Measurements from ENCODE around the gene PLCH1. TPM values are rescaled to one million over a fixed set of nuclear protein-coding genes. Genes with fewer than 3 reads are reported as not detected.
A peak's percentile ranks its signal among the peaks of the same experiment; 100 is the strongest.

PLCH1 gene
- total RNA-seq, 1 experiment from 2014 or later, result 13.4 TPM

- H3K27ac Mint-ChIP-seq (ENCODE audit: unreplicated experiment), result no peak overlapping the region
- BruUV-seq (replicated peaks), result no TSS peak
- no peak for DNase-seq
- H3K9me3 Mint-ChIP-seq (ENCODE audit: low read depth, unreplicated experiment), result peaks cover 16% of the 10 kb centered on the region
- intact Hi-C loops (cut with micrococcal nuclease; ENCODE audit: unreplicated experiment), result loop anchor here (5.0 kb wide), 1 partner anchor 52 kb away; no protein-coding TSS in a partner anchor
- no peak overlapping the region for H3K4me3 Mint-ChIP-seq (ENCODE audit: low read depth, unreplicated experiment)
- no peaks in the 10 kb centered on the region for H3K27me3 Mint-ChIP-seq (ENCODE audit: unreplicated experiment)
- CTCF ChIA-PET, result no interaction called here
- no peak for TF ChIP-seq CTCF (IDR thresholded peaks at IDR 0.05; ENCODE audit: unreplicated experiment)
- H3K36me3 Mint-ChIP-seq (ENCODE audit: insufficient read depth, unreplicated experiment), result no peaks in the 10 kb centered on the region
- peaks cover 30% of the 10 kb centered on the region for H3K4me1 Mint-ChIP-seq (ENCODE audit: low read depth, unreplicated experiment)
Measured at GRCh38 chr3:155609586-155609985, 135.3 kb downstream of the PLCH1 start.

DNA sequence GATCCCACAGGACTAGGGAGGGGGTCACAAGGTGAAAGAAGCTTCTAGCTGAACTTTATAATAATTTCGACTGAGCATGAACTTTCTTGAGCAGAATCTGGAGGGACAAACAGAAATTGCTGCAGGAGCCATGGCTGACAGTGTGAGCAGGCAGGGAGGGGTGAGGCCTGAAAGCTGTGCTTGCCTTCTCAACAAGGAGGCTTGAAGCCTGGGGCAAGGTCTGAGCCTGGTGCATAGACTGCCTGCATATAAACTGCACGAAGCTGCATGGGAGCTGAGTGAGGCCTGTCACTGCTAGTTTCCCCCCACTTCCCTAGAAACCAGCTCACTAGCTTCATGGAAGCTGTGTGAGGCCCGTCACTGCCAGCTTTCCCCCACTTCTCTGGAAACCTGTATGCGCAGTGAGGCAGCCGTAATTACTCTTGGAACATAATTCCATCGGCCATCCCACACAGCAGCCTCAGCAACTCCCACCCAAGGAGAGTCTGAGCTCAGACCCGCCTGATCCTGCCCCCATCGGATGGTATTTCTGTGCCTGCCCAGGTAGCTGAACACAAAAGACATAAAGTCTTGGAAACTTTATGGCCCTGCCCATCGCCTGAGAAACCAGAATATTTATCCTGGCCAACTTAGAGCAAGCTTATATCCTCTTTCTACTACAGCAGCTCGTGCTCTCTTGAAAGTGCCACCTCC lies 136.5 kb downstream of the PLCH1 start:
- no TSS peak for BruUV-seq (replicated peaks)
- Mint-ChIP-seq H3K4me1 (ENCODE audit: low read depth, unreplicated experiment) (peaks cover 30% of the 10 kb centered on the region), H3K36me3 (ENCODE audit: insufficient read depth, unreplicated experiment) (no peaks in the 10 kb centered on the region), H3K27me3 (ENCODE audit: unreplicated experiment) (no peaks in the 10 kb centered on the region), H3K9me3 (ENCODE audit: low read depth, unreplicated experiment) (peaks cover 7% of the 10 kb centered on the region), H3K27ac (ENCODE audit: unreplicated experiment) (no peak overlapping the region), H3K4me3 (ENCODE audit: low read depth, unreplicated experiment) (no peak overlapping the region)
- no peak for TF ChIP-seq CTCF (IDR thresholded peaks at IDR 0.05; ENCODE audit: unreplicated experiment)
- DNase-seq, result no peak
- CTCF ChIA-PET, result interaction anchor here (1.1 kb wide), 1 partner anchor 94 kb away, joined by 5 read pairs; no protein-coding TSS in a partner anchor
- intact Hi-C loops (cut with micrococcal nuclease; ENCODE audit: unreplicated experiment), result loop anchor here (5.0 kb wide), 1 partner anchor 51 kb away; no protein-coding TSS in a partner anchor

DNA sequence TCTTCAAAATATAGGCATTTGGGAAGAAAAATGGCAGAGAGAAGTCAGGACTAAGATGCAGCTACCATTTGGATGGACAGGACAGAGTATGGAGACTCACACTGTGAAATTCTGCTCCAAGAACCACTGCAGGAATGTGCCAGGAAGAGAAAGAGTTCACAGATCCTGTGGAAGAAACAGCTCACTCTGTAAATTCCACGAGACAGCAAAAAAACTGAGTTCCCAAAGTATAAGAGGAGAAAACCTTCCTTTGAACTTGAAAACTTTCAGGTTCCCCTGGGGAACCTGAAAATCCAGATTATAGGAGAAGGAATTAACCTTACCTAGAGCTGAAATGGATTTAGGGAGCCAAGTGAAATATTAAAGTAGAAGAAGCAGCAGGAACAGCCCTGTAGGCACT lies 137.1 kb downstream of the PLCH1 start:
- DNase-seq, result no peak
- no peaks in the 10 kb centered on the region for H3K27me3 Mint-ChIP-seq (ENCODE audit: unreplicated experiment)
- BruUV-seq (replicated peaks), result no TSS peak
- CTCF ChIA-PET, result interaction anchor here (1.1 kb wide), 1 partner anchor 94 kb away, joined by 5 read pairs; no protein-coding TSS in a partner anchor
- no peak for TF ChIP-seq CTCF (IDR thresholded peaks at IDR 0.05; ENCODE audit: unreplicated experiment)
- H3K4me3 Mint-ChIP-seq (ENCODE audit: low read depth, unreplicated experiment), result no peak overlapping the region
- H3K27ac Mint-ChIP-seq (ENCODE audit: unreplicated experiment), result no peak overlapping the region
- H3K9me3 Mint-ChIP-seq (ENCODE audit: low read depth, unreplicated experiment), result peaks cover 2% of the 10 kb centered on the region
- intact Hi-C loops (cut with micrococcal nuclease; ENCODE audit: unreplicated experiment), result loop anchor here (2.0 to 5.0 kb wide), 2 partner anchors 50 to 57 kb away; no protein-coding TSS in a partner anchor
- H3K4me1 Mint-ChIP-seq (ENCODE audit: low read depth, unreplicated experiment), result peaks cover 30% of the 10 kb centered on the region
- H3K36me3 Mint-ChIP-seq (ENCODE audit: insufficient read depth, unreplicated experiment), result no peaks in the 10 kb centered on the region

- Mint-ChIP-seq H3K4me3 (ENCODE audit: low read depth, unreplicated experiment) (peak overlapping the region; percentile 28), H3K27ac (ENCODE audit: unreplicated experiment) (peak overlapping the region; percentile 67), H3K9me3 (ENCODE audit: low read depth, unreplicated experiment) (no peaks in the 10 kb centered on the region), H3K27me3 (ENCODE audit: unreplicated experiment) (no peaks in the 10 kb centered on the region), H3K36me3 (ENCODE audit: insufficient read depth, unreplicated experiment) (no peaks in the 10 kb centered on the region), H3K4me1 (ENCODE audit: low read depth, unreplicated experiment) (peaks cover 43% of the 10 kb centered on the region)
- no peak for TF ChIP-seq CTCF (IDR thresholded peaks at IDR 0.05; ENCODE audit: unreplicated experiment)
- intact Hi-C loops (cut with micrococcal nuclease; ENCODE audit: unreplicated experiment), result loop anchor here (5.0 kb wide), 1 partner anchor 48 kb away; no protein-coding TSS in a partner anchor
- peak; percentile 43 for DNase-seq
- CTCF ChIA-PET, result interaction anchor here (0.6 to 1.2 kb wide), 3 partner anchors 109 to 223 kb away, joined by 3 to 4 read pairs (median 4); no protein-coding TSS in a partner anchor
- BruUV-seq (replicated peaks), result no TSS peak
Measured at GRCh38 chr3:155605571-155605970, 139.3 kb downstream of the PLCH1 start.

All from Calu3 (cell line).